ENCODE results near the gene PGK2. TPM values are rescaled to one million over a fixed set of nuclear protein-coding genes. Genes with fewer than 3 reads are reported as not detected.

The PGK2 gene
- total RNA-seq, 1 donor from 2014 or later, result not detected

DNA sequence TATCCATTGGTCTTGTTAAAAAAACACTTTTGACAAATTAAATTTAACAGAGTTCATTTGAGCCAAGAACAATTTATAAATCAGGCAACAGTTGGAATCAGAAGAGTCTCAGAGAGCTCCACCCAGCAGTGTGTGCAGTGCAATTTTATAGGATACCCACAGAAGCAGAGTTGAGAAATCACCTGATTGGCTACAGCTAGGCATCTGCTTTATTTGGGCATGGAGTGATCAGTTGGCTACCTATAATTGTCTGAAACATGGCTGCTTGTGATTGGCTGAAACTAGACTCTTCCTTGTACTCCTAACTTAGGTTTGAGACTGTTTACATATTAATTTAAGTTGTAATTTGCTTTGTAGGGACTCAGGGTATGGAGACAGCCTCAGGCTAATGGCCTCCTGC is 12.0 kb downstream of the PGK2 start:
- TF ChIP-seq POLR2AphosphoS5 (IDR thresholded peaks at IDR 0.05; ENCODE audit: insufficient read depth in 1 of 2, low read depth in 1 of 2) (no peak), POLR2A (IDR thresholded peaks at IDR 0.05) (no peak)
- TF ChIP-seq, protein P1, sequence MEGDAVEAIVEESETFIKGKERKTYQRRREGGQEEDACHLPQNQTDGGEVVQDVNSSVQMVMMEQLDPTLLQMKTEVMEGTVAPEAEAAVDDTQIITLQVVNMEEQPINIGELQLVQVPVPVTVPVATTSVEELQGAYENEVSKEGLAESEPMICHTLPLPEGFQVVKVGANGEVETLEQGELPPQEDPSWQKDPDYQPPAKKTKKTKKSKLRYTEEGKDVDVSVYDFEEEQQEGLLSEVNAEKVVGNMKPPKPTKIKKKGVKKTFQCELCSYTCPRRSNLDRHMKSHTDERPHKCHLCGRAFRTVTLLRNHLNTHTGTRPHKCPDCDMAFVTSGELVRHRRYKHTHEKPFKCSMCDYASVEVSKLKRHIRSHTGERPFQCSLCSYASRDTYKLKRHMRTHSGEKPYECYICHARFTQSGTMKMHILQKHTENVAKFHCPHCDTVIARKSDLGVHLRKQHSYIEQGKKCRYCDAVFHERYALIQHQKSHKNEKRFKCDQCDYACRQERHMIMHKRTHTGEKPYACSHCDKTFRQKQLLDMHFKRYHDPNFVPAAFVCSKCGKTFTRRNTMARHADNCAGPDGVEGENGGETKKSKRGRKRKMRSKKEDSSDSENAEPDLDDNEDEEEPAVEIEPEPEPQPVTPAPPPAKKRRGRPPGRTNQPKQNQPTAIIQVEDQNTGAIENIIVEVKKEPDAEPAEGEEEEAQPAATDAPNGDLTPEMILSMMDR (IDR thresholded peaks at IDR 0.05), result no peak
- H3K9me3 ChIP-seq, result no peaks in the 10 kb centered on the region
- H3K36me3 ChIP-seq, result no peaks in the 10 kb centered on the region
- DNase-seq (ENCODE audit: extremely low spot score in 2 of 2), result no peak
- intact Hi-C loops (cut with DNase I), result no loop called here
- no peak overlapping the region for H3K27ac ChIP-seq
- no peaks in the 10 kb centered on the region for H3K4me1 ChIP-seq
- no peaks in the 10 kb centered on the region for H3K27me3 ChIP-seq
- H3K4me3 ChIP-seq, result no peak overlapping the region

DNA sequence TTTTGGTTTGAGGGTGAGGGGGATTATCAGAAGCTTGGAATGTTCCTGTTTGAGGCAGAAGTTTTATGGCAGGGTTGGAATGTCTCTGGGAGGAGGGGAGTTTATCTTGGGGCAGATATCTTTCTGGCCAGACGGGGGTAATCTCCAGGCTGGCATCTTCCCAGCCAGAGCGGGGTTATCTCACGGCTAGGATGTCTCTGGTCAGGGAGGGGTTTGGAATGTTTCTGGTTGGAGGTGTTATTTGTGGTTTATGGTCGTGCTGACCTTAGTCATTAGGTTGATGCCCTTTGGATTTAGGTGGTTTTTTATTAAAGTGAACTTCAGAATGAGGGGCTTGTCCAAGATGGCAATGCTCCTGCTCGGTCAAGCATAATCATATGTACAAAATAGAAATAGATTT is 14.8 kb downstream of the PGK2 start:
- no peak for DNase-seq (ENCODE audit: extremely low spot score in 2 of 2)
- TF ChIP-seq POLR2A (IDR thresholded peaks at IDR 0.05), result no peak
- TF ChIP-seq, protein P1 (IDR thresholded peaks at IDR 0.05), result no peak
- no peak for TF ChIP-seq POLR2AphosphoS5 (IDR thresholded peaks at IDR 0.05; ENCODE audit: insufficient read depth in 1 of 2, low read depth in 1 of 2)
- intact Hi-C loops (cut with DNase I), result no loop called here
- Histone ChIP-seq H3K9me3 (no peaks in the 10 kb centered on the region), H3K36me3 (no peaks in the 10 kb centered on the region), H3K27ac (no peak overlapping the region), H3K27me3 (no peaks in the 10 kb centered on the region), H3K4me1 (no peaks in the 10 kb centered on the region), H3K4me3 (no peak overlapping the region)

DNA sequence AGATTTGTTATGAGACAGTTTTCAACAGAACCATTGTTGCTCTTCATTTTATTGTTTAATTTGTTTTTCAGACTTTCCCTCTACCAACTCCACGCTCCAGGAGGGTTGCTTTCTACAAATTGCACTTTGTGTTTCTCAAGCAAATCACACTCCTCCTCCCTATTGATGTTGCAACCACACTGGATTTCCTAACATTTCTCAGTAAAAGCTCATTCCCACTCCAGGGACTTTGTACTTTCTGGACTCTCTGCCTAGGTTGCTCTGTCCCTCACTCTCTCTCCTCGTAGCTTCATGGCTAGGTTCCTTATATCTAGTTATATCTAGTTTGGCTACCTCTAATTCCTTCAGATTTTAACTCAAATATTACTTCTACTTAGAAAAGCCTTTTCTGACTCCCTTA is 20.3 kb downstream of the PGK2 start:
- Histone ChIP-seq H3K36me3 (no peaks in the 10 kb centered on the region), H3K27me3 (no peaks in the 10 kb centered on the region), H3K27ac (no peak overlapping the region), H3K4me3 (no peak overlapping the region), H3K4me1 (no peaks in the 10 kb centered on the region), H3K9me3 (no peaks in the 10 kb centered on the region)
- intact Hi-C loops (cut with DNase I), result no loop called here
- TF ChIP-seq POLR2AphosphoS5 (IDR thresholded peaks at IDR 0.05; ENCODE audit: insufficient read depth in 1 of 2, low read depth in 1 of 2) (no peak), POLR2A (IDR thresholded peaks at IDR 0.05) (no peak)
- TF ChIP-seq, protein P1 (IDR thresholded peaks at IDR 0.05), result no peak
- DNase-seq (ENCODE audit: extremely low spot score in 2 of 2), result no peak

DNA sequence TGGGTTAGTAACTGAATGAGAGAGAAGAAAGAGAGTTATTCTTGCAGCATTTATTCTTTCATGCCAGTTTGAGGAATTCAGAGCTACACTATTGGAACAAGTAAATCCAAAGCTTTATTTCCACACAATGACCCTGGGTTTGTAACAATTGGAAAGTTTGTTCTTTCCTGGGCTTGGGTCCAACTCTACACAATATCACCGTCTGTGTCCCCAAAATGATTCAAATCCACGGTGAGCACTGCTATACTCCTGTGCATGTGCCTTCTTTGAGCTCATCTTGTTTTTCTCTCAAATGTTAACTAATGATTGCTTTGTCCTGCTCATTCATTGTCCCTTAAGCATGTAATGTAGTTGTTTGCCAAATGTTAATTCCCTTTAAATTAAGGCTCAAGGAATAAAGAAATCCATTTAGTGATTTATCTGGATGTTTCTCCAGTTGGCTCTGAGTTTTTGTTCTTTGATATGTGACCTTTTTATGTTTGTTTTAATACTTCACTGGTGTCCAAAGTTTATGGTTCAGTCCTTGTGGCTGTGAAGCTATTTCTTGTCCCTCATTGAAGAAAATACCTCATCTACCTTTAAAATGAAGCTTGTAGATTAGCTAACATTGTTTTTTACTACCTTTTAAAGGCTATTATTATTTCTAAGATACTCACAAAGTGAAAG is 22.4 kb downstream of the PGK2 start:
- Histone ChIP-seq H3K9me3 (no peaks in the 10 kb centered on the region), H3K4me1 (no peaks in the 10 kb centered on the region), H3K4me3 (no peak overlapping the region), H3K36me3 (no peaks in the 10 kb centered on the region), H3K27me3 (no peaks in the 10 kb centered on the region), H3K27ac (no peak overlapping the region)
- TF ChIP-seq POLR2A (IDR thresholded peaks at IDR 0.05) (no peak), POLR2AphosphoS5 (IDR thresholded peaks at IDR 0.05; ENCODE audit: insufficient read depth in 1 of 2, low read depth in 1 of 2) (no peak)
- TF ChIP-seq, protein P1 (IDR thresholded peaks at IDR 0.05), result no peak
- DNase-seq (ENCODE audit: extremely low spot score in 2 of 2), result no peak
- intact Hi-C loops (cut with DNase I), result no loop called here

DNA sequence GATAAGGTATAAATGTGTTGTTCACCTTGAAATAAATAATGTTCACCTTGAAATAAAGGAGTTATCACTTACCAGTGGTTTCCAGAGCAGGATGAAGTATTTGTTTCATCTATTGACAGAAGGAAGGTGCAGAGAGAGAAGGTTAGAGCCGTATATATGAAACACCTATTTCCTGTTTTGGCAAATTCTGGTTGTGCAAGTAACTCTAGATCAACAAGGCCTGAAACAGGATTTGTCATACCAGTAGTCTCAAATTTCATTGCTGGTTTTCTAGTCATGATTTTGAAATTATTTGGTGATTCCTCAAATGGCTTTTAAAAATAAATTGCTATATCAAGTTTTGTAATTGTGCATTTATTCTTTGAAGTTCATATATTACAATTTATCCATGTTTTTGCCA is 42.8 kb downstream of the PGK2 start, which contains the start of gene CRISP3:
Gene CRISP3 (minus strand): TSS at position 130 of the 400 bp plus-strand sequence. CDS start 21 bp downstream, at position 109.
- H3K4me1 ChIP-seq, result no peaks in the 10 kb centered on the region
- intact Hi-C loops (cut with DNase I), result no loop called here
- no peak within 1 kb of the TSS for H3K4me3 ChIP-seq
- TF ChIP-seq POLR2A (IDR thresholded peaks at IDR 0.05) (no peak), POLR2AphosphoS5 (IDR thresholded peaks at IDR 0.05; ENCODE audit: insufficient read depth in 1 of 2, low read depth in 1 of 2) (no peak)
- TF ChIP-seq, protein P1 (IDR thresholded peaks at IDR 0.05), result no peak
- H3K27me3 ChIP-seq, result no peaks in the 10 kb centered on the region
- DNase-seq (ENCODE audit: extremely low spot score in 2 of 2), result no peak
- no peaks in the 10 kb centered on the region for H3K36me3 ChIP-seq
- H3K9me3 ChIP-seq, result no peaks in the 10 kb centered on the region
- no peak within 1 kb of the TSS for H3K27ac ChIP-seq

Measured in vagina (tissue), 2 donors.